Heart right ventricle (tissue), 16 donors: ENCODE data around the gene CHID1. TPM values are rescaled to one million over a fixed set of nuclear protein-coding genes. Genes with fewer than 3 reads are reported as not detected.
A peak's percentile ranks its signal among the peaks of the same experiment; 100 is the strongest.

Experiments used
- ATAC-seq, 8 donors: fragments of 200-7000 bp; cut with Tn5 transposase; one replicate each; pipeline ENCODE4 v1.9.1; 2020; ENCODE audit warnings: mild to moderate bottlenecking in 8 of 8, moderate library complexity in 8 of 8, moderate number of reproducible peaks in 1 of 8
- DNase-seq, 2 donors: peaks; one replicate each; pipeline ENCODE4 v3.0.0-alpha.2; 2020
- H3K27ac ChIP-seq, 10 donors: fragments of 200-600 bp; sonication (generic) in 2 of 10; one replicate each; pipeline versions ENCODE4 v1.5.0 to v1.8.0; 2020 to 2022; ENCODE audit warnings: mild to moderate bottlenecking in 3 of 10
- H3K27me3 ChIP-seq, 7 donors: fragments of 200-600 bp; one replicate each; pipeline ENCODE4 v1.8.0; 2021 to 2022; ENCODE audit warnings: mild to moderate bottlenecking in 2 of 7
- H3K36me3 ChIP-seq, 9 donors: fragments of 200-600 bp; sonication (generic) in 1 of 9; one replicate each; pipeline versions ENCODE4 v1.5.0 to v1.8.0; 2020 to 2022; ENCODE audit warnings: mild to moderate bottlenecking in 2 of 9
- H3K4me1 ChIP-seq, 9 donors: fragments of 200-600 bp; sonication (generic) in 1 of 9; one replicate each; pipeline versions ENCODE4 v1.5.0 to v1.8.0; 2020 to 2022; ENCODE audit warnings: mild to moderate bottlenecking in 4 of 9
- H3K4me3 ChIP-seq, 10 donors: fragments of 200-600 bp; sonication (generic) in 2 of 10; one replicate each; pipeline versions ENCODE4 v1.5.0 to v1.8.0; 2020 to 2022; ENCODE audit warnings: mild to moderate bottlenecking in 7 of 10, moderate library complexity in 2 of 10
- H3K9me3 ChIP-seq, 11 donors: fragments of 200-600 bp in 10 of 11; sonication (generic) in 2 of 11; one replicate each; pipeline versions ENCODE4 v1.5.0 to v1.8.0; 2013 to 2022; ENCODE audit warnings: mild to moderate bottlenecking in 2 of 11, control low read depth in 1 of 11, moderate library complexity in 1 of 11
- CTCF ChIP-seq, 9 donors: fragments of 200-600 bp; sonication (generic) in 2 of 9; IDR thresholded peaks; one replicate each; pipeline versions ENCODE4 v1.5.0 to v1.8.0; 2021 to 2022; ENCODE audit warnings: antibody characterized with exemption in 9 of 9, mild to moderate bottlenecking in 5 of 9, moderate library complexity in 1 of 9
- WGBS, 2 donors: extraction: QIAGEN DNeasy Blood & Tissue Kit; methylation state at CpG; one replicate each; pipeline ENCODE4 v1.1.7; 2013; ENCODE audit warnings: inconsistent platforms in 1 of 2; 5-methylcytosine and 5-hydroxymethylcytosine counted together
- intact Hi-C, 10 donors: fragments of 100-400 bp; cut with DNase I; formaldehyde crosslinking; loops; one replicate each; pipeline versions ENCODE4 v1.11.1 to v1.14.2; 2022
- polyA plus RNA-seq, 2 donors: library from polyadenylated mRNA; stranded (reverse); fragments of 200-250 nt; gene quantifications; one replicate each; pipeline ENCODE4 v1.2.3, GENCODE V29; 2013
- total RNA-seq, 10 donors: library from RNA; stranded (reverse); fragmentation: NEBNext Ultra II Directional in 3 of 10; extraction: Animal tissue kit (Norgen Biotek cat#: 25700) in 3 of 10; gene quantifications; one replicate each; pipeline versions ENCODE4 v1.2.1 to v1.2.4, GENCODE V29; 2021 to 2023
- donor health status: Arrhythmogenic right ventricular cardiomyopathy.
- donor health status: ischemic (EF 13 %, LVEDD 7.1; RV severe dilation, severe dysfunction).
- donor health status: healthy with polysubstance abuse.
- donor health status: DM: no; HTN: yes; CAD: no.
- donor health status: DM: no; HTN: no; CAD: no.
- donor health status: ischemic (EF 25% LVEDD 6.9; RV normal size, moderate dysfunction).
- donor health status: ischemic (EF 25% LVEDD 5.7; RV mildly dilated, moderate dysfunction).
- donor health status: healthy.
- donor health status: DM: yes; HTN: yes; CAD: no.
- donor health status: Ischemic cardiomyopathy.
- donor health status: ischemic (EF 35%, LVEDD 5.7; RV mildly dilated, moderate dysfunction).
- donor health status: nonischemic (EF 11% LVEDD 7.7; RV severe dilation, severe dysfunction).
- donor health status: DM: yes; HTN: yes; CAD: no.
- donor health status: PGD.
- donor health status: ischemic (EF 29% LVEDD 5.4; RV normal size, mild dysfunction).
- donor health status: nonischemic (EF 23%, LVEDD 6.1; RV moderate dilation, normal function).

The CHID1 gene
- total and polyA plus RNA-seq, 12 donors = 40.1 to 75.2 (median 57.5) TPM

GRCh38 chr11:869399-870126 lies 41.0 kb downstream of the CHID1 start:
- ATAC-seq (peak in 2 of 8 donors; percentile 6 to 10), DNase-seq (no peak)
- peaks cover 0 to 37% (median 9%) of the 10 kb centered on the region in 9 donors for H3K36me3 ChIP-seq
- WGBS, 2 donors = 90 to 91% methylated on average over 25 of the region's 25 CpGs
- H3K27me3 ChIP-seq = no peaks in the 10 kb centered on the region
- intact Hi-C loops = no loop called here
- no peaks in the 10 kb centered on the region for H3K9me3 ChIP-seq
- no peak for TF ChIP-seq CTCF (IDR thresholded peaks at IDR 0.05)
- no peaks in the 10 kb centered on the region for H3K4me1 ChIP-seq
- H3K27ac ChIP-seq = no peak overlapping the region
- H3K4me3 ChIP-seq = no peak overlapping the region

GRCh38 chr11:868802-869201 lies 41.8 kb downstream of the CHID1 start:
- intact Hi-C loops = no loop called here
- Histone ChIP-seq H3K27ac (no peak overlapping the region), H3K36me3 (peaks cover 0 to 44% (median 9%) of the 10 kb centered on the region in 9 donors), H3K4me1 (no peaks in the 10 kb centered on the region), H3K27me3 (no peaks in the 10 kb centered on the region), H3K9me3 (no peaks in the 10 kb centered on the region), H3K4me3 (no peak overlapping the region)
- DNase-seq (no peak), ATAC-seq (no peak)
- 83 to 88% methylated on average over 12 of the region's 12 CpGs for WGBS, 2 donors
- no peak for TF ChIP-seq CTCF (IDR thresholded peaks at IDR 0.05)

- Histone ChIP-seq H3K9me3 (no peaks in the 10 kb centered on the region), H3K27ac (no peak overlapping the region), H3K27me3 (no peaks in the 10 kb centered on the region), H3K4me3 (no peak overlapping the region), H3K36me3 (peaks cover 0 to 48% (median 9%) of the 10 kb centered on the region in 9 donors), H3K4me1 (no peaks in the 10 kb centered on the region)
- no peak for TF ChIP-seq CTCF (IDR thresholded peaks at IDR 0.05)
- intact Hi-C loops = no loop called here
- DNase-seq = no peak
- WGBS, 2 donors = 91 to 93% methylated on average over 17 of the region's 17 CpGs
- no peak for ATAC-seq
These were observed 42.2 kb downstream of the CHID1 start for GRCh38 chr11:868394-868793.

DNA sequence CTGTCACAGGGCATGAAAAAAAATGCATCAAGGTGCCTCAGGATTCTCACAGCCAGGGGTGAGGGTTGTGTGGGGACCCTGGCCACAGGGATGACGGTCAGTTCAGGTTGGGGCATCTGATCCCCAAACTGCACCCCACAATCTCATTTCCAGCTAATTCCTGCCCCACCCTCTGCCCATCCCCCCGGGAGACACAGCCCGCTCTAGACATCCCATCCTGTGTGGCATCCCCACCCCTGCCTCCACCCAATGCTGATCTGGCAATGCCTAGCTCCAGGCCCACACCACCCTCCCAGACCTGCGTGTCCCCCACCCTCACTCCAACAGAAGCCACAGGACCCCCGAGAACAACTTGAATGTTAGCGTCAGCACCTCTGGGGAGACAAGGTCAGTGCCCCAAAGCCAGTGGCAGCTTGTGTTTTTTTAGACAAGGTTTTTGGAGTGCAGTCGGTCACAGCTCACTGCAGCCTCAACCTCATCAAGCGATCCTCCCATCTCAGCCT lies 42.7 kb downstream of the CHID1 start:
- ATAC-seq (no peak), DNase-seq (no peak)
- peaks cover 0 to 51% (median 9%) of the 10 kb centered on the region in 9 donors for H3K36me3 ChIP-seq
- intact Hi-C loops = no loop called here
- no peaks in the 10 kb centered on the region for H3K9me3 ChIP-seq
- H3K4me1 ChIP-seq = no peaks in the 10 kb centered on the region
- TF ChIP-seq CTCF (IDR thresholded peaks at IDR 0.05) = no peak
- H3K27me3 ChIP-seq = no peaks in the 10 kb centered on the region
- no peak overlapping the region for H3K4me3 ChIP-seq
- WGBS, 2 donors = 85 to 88% methylated on average over 8 of the region's 8 CpGs
- no peak overlapping the region for H3K27ac ChIP-seq
